ENCODE results near the gene JUND. TPM values are rescaled to one million over a fixed set of nuclear protein-coding genes. Genes with fewer than 3 reads are reported as not detected.

Gene JUND
- total RNA-seq, 2 donors from 2014 or later, result 112 to 148 TPM

DNA sequence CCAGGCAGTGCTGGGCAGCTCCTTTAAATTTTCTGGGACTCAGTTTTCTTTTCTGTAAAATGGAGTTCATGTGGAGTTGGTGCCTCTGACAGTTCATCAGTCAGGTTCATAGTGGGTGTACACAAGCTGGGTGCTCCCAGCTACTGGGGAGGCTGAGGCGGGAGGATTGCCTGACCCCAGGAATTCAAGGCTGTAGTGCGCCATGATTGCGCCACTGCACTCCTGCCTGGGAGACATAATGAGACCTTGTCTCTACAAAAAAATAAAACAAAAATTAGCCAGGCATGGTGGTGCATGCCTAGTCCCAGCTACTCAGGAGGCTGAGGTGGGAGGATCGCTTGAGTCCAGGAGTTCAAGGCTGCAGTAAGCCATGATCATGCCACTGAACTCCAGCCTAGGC is 28.3 kb downstream of the JUND start:
- H3K4me3 Mint-ChIP-seq, result no peak overlapping the region
- H3K27me3 Mint-ChIP-seq (ENCODE audit: insufficient read depth), result peaks cover 37% of the 10 kb centered on the region
- 88 to 90% methylated on average over 2 to 4 of the region's 4 CpGs for WGBS, 2 experiments (ENCODE audit: insufficient coverage in 1 of 2, insufficient read length in 1 of 2)

DNA sequence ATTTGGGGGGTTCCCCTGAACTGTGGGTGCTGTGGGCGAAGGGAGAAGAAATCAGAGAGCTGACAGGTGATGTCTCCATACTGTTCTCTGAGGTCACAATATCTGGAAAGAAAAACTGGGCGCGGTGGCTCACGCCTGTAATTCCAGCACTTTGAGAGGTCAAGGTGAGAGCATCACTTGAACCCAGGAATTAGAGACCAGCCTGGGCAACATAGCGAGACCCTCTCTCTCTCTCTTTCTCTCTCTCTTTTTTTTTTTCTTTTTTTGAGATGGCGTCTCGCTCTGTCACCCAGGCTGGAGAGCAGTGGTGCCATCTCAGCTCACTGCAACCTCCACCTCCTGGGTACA is 29.1 kb downstream of the JUND start:
- TF ChIP-seq, protein P1, sequence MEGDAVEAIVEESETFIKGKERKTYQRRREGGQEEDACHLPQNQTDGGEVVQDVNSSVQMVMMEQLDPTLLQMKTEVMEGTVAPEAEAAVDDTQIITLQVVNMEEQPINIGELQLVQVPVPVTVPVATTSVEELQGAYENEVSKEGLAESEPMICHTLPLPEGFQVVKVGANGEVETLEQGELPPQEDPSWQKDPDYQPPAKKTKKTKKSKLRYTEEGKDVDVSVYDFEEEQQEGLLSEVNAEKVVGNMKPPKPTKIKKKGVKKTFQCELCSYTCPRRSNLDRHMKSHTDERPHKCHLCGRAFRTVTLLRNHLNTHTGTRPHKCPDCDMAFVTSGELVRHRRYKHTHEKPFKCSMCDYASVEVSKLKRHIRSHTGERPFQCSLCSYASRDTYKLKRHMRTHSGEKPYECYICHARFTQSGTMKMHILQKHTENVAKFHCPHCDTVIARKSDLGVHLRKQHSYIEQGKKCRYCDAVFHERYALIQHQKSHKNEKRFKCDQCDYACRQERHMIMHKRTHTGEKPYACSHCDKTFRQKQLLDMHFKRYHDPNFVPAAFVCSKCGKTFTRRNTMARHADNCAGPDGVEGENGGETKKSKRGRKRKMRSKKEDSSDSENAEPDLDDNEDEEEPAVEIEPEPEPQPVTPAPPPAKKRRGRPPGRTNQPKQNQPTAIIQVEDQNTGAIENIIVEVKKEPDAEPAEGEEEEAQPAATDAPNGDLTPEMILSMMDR (conservative IDR thresholded peaks at IDR 0.05), result no peak
- H3K9ac ChIP-seq (ENCODE audit: extremely low read depth, low read length, poor library complexity, severe bottlenecking), result no peak overlapping the region
- H3K36me3 ChIP-seq (ENCODE audit: control insufficient read depth, insufficient read depth, low read length), result no peaks in the 10 kb centered on the region
- DNase-seq, result no peak
- Mint-ChIP-seq H3K36me3 (ENCODE audit: low read depth) (no peaks in the 10 kb centered on the region), H3K27me3 (ENCODE audit: insufficient read depth) (peaks cover 35% of the 10 kb centered on the region), H3K4me3 (no peak overlapping the region), H3K27ac (no peak overlapping the region), H3K9me3 (no peaks in the 10 kb centered on the region), H3K4me1 (peaks cover 10% of the 10 kb centered on the region)
- no peak overlapping the region for H3K4me3 ChIP-seq (ENCODE audit: low read length)
- WGBS, 2 experiments (ENCODE audit: insufficient coverage in 1 of 2, insufficient read length in 1 of 2), result 83 to 85% methylated on average over 7 of the region's 7 CpGs
- H3K9me3 ChIP-seq (ENCODE audit: control insufficient read depth, low read length), result no peaks in the 10 kb centered on the region
- H3K4me1 ChIP-seq (ENCODE audit: control insufficient read depth, insufficient read depth, low read length), result peaks cover 8% of the 10 kb centered on the region
- peaks cover 24% of the 10 kb centered on the region for H3K27me3 ChIP-seq (ENCODE audit: control insufficient read depth, insufficient read depth, low read length, poor library complexity, severe bottlenecking)
- no peak overlapping the region for H3K27ac ChIP-seq (ENCODE audit: low read depth, low read length)

More for the DNA sequence above, 28.3 kb downstream of the JUND start:
- no peak overlapping the region for H3K4me3 ChIP-seq (ENCODE audit: low read length)
- peaks cover under 1% of the 10 kb centered on the region for H3K4me1 ChIP-seq (ENCODE audit: control insufficient read depth, insufficient read depth, low read length)
- Mint-ChIP-seq H3K36me3 (ENCODE audit: low read depth) (no peaks in the 10 kb centered on the region), H3K9me3 (no peaks in the 10 kb centered on the region), H3K4me1 (peaks cover 4% of the 10 kb centered on the region), H3K27ac (no peak overlapping the region)
- no peak overlapping the region for H3K9ac ChIP-seq (ENCODE audit: extremely low read depth, low read length, poor library complexity, severe bottlenecking)
- no peak for DNase-seq
- H3K36me3 ChIP-seq (ENCODE audit: control insufficient read depth, insufficient read depth, low read length), result no peaks in the 10 kb centered on the region
- no peaks in the 10 kb centered on the region for H3K9me3 ChIP-seq (ENCODE audit: control insufficient read depth, low read length)
- peaks cover 24% of the 10 kb centered on the region for H3K27me3 ChIP-seq (ENCODE audit: control insufficient read depth, insufficient read depth, low read length, poor library complexity, severe bottlenecking)
- H3K27ac ChIP-seq (ENCODE audit: low read depth, low read length), result no peak overlapping the region
- TF ChIP-seq, protein P1 (conservative IDR thresholded peaks at IDR 0.05), result no peak

DNA sequence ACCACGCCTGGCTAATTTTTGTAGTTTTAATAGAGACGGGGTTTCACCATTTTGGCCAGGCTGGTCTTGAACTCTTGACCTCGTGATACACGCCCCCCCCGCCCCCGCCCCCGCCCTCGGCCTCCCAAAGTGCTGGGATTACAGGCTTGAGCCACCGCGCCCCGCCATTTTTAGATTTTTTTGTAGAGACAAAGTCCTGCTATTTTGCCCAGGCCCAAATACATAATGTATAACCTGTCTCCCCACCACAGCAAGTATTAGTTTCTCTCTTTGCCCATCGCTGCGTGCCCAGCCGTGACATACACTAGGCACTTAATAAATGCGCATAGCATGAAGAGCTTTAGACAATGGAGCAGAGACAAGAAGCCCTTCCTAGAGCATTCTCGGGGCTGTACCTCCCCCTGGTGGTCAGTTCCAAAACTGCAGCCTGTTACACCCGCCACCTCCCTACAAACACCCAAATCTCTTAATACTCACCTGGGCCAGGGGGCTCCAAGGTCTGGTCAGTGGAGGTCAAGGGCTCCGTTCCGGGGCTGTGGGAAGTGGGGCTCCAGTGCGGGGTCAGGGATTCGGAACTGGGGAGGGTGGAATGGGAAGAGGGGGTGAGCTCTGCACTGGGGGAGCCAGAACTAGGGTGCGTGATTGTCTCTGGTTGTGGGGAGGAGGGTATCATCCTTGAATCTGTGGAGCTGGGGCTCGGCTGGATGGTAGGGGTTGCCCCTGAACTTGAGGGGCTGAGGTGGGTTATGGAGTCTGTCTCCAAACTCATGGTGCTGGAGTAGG is 29.6 kb downstream of the JUND start:
- Histone ChIP-seq H3K9ac (ENCODE audit: extremely low read depth, low read length, poor library complexity, severe bottlenecking) (no peak overlapping the region), H3K36me3 (ENCODE audit: control insufficient read depth, insufficient read depth, low read length) (no peaks in the 10 kb centered on the region), H3K27me3 (ENCODE audit: control insufficient read depth, insufficient read depth, low read length, poor library complexity, severe bottlenecking) (peaks cover 24% of the 10 kb centered on the region), H3K9me3 (ENCODE audit: control insufficient read depth, low read length) (no peaks in the 10 kb centered on the region), H3K4me1 (ENCODE audit: control insufficient read depth, insufficient read depth, low read length) (peaks cover 8% of the 10 kb centered on the region), H3K27ac (ENCODE audit: low read depth, low read length) (no peak overlapping the region), H3K4me3 (ENCODE audit: low read length) (no peak overlapping the region)
- Mint-ChIP-seq H3K9me3 (no peaks in the 10 kb centered on the region), H3K4me3 (no peak overlapping the region), H3K36me3 (ENCODE audit: low read depth) (no peaks in the 10 kb centered on the region), H3K4me1 (peaks cover 10% of the 10 kb centered on the region), H3K27ac (no peak overlapping the region), H3K27me3 (ENCODE audit: insufficient read depth) (peaks cover 33% of the 10 kb centered on the region)
- TF ChIP-seq, protein P1 (conservative IDR thresholded peaks at IDR 0.05), result peak; percentile 95
- DNase-seq, result peak; percentile 95
- WGBS, 2 experiments (ENCODE audit: insufficient coverage in 1 of 2, insufficient read length in 1 of 2), result 20 to 29% methylated on average over 6 to 23 of the region's 23 CpGs

Data from endodermal cell (in vitro differentiated cells).